Esophagus squamous epithelium (tissue), 4 donors: ENCODE results near the gene CASS4.

Experiments used
- POLR2A ChIP-seq, 4 donors: fragments of 450-650 bp; IDR thresholded peaks; one replicate each; pipeline ENCODE4 v1.6.1; 2017; ENCODE audit warnings: antibody characterized with exemption in 4 of 4, mild to moderate bottlenecking in 4 of 4, moderate library complexity in 3 of 4
- TF ChIP-seq, protein P1 (sequence below), 6 experiments: fragments of 450-650 bp in 4 of 6; fragments of 200-600 bp in 2 of 6; sonication (generic) in 2 of 6; IDR thresholded peaks; one replicate each; pipeline ENCODE4 v1.5.1; 2016 to 2019; ENCODE audit warnings: antibody characterized with exemption in 6 of 6, mild to moderate bottlenecking in 4 of 6, moderate library complexity in 4 of 6

DNA sequence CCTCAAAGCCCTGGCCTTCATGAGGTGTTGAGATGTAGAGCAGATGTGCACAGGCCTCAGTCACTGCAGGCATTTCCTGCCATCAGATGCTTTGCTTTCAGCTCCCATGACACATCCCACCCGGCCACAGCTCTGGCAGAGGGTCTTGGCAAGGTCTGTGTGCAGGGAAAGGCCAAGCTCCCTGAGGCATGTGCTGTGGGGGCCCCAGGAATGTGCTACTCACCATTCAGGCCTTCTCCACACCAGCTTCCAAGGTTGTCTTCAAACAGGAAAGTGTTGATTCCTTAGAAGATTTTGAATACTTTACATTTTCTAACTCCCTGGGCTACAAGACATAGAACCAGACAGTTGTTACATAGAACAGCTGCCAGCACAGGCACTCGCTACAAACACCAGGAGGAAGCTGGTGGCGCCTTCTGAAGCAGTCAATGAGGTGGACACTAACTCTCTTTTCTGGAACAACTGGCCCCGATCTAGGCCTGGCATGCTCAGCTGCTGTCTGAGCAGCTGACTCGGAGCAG is 27.8 kb downstream of the CASS4 start:
- TF ChIP-seq, protein P1, sequence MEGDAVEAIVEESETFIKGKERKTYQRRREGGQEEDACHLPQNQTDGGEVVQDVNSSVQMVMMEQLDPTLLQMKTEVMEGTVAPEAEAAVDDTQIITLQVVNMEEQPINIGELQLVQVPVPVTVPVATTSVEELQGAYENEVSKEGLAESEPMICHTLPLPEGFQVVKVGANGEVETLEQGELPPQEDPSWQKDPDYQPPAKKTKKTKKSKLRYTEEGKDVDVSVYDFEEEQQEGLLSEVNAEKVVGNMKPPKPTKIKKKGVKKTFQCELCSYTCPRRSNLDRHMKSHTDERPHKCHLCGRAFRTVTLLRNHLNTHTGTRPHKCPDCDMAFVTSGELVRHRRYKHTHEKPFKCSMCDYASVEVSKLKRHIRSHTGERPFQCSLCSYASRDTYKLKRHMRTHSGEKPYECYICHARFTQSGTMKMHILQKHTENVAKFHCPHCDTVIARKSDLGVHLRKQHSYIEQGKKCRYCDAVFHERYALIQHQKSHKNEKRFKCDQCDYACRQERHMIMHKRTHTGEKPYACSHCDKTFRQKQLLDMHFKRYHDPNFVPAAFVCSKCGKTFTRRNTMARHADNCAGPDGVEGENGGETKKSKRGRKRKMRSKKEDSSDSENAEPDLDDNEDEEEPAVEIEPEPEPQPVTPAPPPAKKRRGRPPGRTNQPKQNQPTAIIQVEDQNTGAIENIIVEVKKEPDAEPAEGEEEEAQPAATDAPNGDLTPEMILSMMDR (IDR thresholded peaks at IDR 0.05), result no peak
- no peak for TF ChIP-seq POLR2A (IDR thresholded peaks at IDR 0.05)
